HUDEP-2 (cell line): ENCODE data around the gene ZBP1.

Source experiments
- DNase-seq, 76 experiments: peaks; one replicate each; lab custom pipeline; 2025; ENCODE audit not compliant: unreplicated experiment in 76 of 76; lab: John Stamatoyannopoulos, UW

The ZBP1 gene

GRCh38 chr20:57561356-57562279 is 58.6 kb downstream of the ZBP1 start:
- DNase-seq, result no peak

- peak in 74 of 76 experiments; percentile 11 to 93 (median 79) for DNase-seq
Measured at GRCh38 chr20:57560554-57561355, 59.5 kb downstream of the ZBP1 start, which contains the start of gene PCK1. Gene PCK1, plus strand, starts transcription at chr20:57561110. Its CDS starts 302 bp downstream, at chr20:57561412.

GRCh38 chr20:57559658-57560553 is 60.3 kb downstream of the ZBP1 start:
- DNase-seq, result no peak

- DNase-seq, result no peak
Measured at GRCh38 chr20:57559289-57559634, 61.0 kb downstream of the ZBP1 start.

- no peak for DNase-seq
Measured at GRCh38 chr20:57558614-57559288, 61.5 kb downstream of the ZBP1 start.

- no peak for DNase-seq
Measured at GRCh38 chr20:57557926-57558613, 62.2 kb downstream of the ZBP1 start.

- no peak for DNase-seq
Measured at GRCh38 chr20:57556980-57557274, 63.3 kb downstream of the ZBP1 start.

- DNase-seq, result no peak
Measured at GRCh38 chr20:57555457-57556184, 64.6 kb downstream of the ZBP1 start.
